Renal cortex interstitium (tissue), 15 donors: ENCODE data around the gene P2RY10. TPM values are rescaled to one million over a fixed set of nuclear protein-coding genes. Genes with fewer than 3 reads are reported as not detected.

Experiments
- DNase-seq, 11 donors: peaks; one replicate each; pipeline ENCODE4 v3.0.0-alpha.2; 2013; ENCODE audit warnings: low read depth in 9 of 11, low spot score in 4 of 11; ENCODE audit errors: extremely low read depth in 1 of 11
- long read RNA-seq, 16 experiments: transcript quantifications; one replicate each; lab custom pipeline, GENCODE V29; 2026
- polyA plus RNA-seq, 3 donors: library from polyadenylated mRNA; unstranded; fragments of 120-200 nt; gene quantifications; one replicate each; pipeline ENCODE4 v1.2.1, GENCODE V29; 2013; ENCODE audit not compliant: insufficient read length in 3 of 3

The P2RY10 gene
- under 1 TPM in 2 of 3 donors, not detected in 1; 0.16 to 0.18 TPM for polyA plus RNA-seq
- long read RNA-seq, donor 1: 0 reads
- long read RNA-seq, donor 2, partial matches to known transcripts: 0 of 1 reads
- long read RNA-seq, donor 2, other reads (novel, unspliced or antisense): 0 of 1 reads
- long read RNA-seq, donor 3: 0 reads
- long read RNA-seq, donor 4: 0 reads
- long read RNA-seq, donor 5: 0 reads
- long read RNA-seq, donor 6: 0 reads
- long read RNA-seq, donor 7: 0 reads
- long read RNA-seq, donor 8: 0 reads
- long read RNA-seq, donor 9: 0 reads
- long read RNA-seq, donor 10: 0 reads
- long read RNA-seq, donor 11: 0 reads
- long read RNA-seq, donor 12: 0 reads
- long read RNA-seq, donor 13: 0 reads
- long read RNA-seq, donor 14: 0 reads
- long read RNA-seq, donor 15: 0 reads
- long read RNA-seq, donor 16: 0 reads

GRCh38 chrX:78945186-78945912 lies at the start of gene P2RY10:
Gene P2RY10 (plus strand): TSS chrX:78945391. CDS start chrX:78960521, 15,130 bp downstream.
- DNase-seq: no peak

DNA sequence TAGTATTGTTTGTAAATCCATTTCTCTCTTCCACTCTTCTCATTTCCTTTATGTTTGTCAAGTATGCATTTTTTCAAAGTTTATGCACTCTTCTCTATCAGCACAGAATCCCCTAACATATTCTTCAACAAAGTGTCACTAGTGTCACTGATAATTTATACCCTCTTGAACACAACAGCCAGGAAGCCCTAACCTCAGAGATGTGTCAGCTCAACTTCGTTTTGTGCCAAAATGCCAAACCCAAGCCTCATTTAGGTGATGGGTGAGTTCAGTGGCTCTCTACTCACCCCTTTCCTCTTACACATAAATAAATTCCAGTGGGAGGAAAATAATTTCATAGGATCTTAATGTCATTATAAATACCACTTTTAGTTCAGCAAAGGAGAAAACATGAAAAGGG lies 22.4 kb upstream of the P2RY10 start:
- no peak for DNase-seq

DNA sequence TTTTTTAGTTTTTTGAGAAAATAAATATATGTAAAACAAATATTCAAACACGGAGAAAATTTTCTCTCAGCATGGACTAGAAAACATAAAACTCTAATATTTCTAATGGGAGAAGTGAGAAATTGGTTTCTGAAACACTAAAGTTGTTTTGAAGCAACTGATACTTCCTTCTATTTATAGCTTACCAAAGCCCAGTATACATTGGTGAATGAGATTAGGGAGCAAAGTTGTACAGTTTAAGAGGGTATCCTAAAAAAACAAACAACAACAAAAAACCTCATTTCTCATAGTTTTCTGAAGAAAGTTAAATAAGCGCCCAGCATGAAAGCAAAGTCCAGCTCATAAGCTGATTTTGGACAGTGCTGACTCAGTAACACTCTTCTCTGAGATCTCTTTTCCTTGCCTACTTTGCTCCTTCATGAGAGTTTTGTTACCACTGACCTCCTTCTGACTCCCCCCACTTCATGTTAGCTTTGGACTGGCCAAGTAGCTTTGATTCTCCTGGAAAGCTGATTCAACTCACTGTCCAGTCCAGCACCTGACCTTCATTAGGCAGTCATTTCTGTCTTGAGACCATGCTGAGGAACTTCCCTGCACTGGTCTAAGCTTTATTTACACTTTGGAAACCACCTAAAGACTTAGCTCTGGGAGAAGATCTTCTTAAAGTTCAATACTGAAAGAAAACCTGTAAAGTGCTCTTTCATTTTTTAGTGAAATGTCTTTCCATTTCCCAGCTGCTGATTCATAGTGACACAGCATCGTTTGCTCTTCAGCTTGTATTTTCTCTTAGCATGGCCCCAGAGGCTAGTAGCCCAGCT lies 21.8 kb upstream of the P2RY10 start:
- DNase-seq: no peak

DNA sequence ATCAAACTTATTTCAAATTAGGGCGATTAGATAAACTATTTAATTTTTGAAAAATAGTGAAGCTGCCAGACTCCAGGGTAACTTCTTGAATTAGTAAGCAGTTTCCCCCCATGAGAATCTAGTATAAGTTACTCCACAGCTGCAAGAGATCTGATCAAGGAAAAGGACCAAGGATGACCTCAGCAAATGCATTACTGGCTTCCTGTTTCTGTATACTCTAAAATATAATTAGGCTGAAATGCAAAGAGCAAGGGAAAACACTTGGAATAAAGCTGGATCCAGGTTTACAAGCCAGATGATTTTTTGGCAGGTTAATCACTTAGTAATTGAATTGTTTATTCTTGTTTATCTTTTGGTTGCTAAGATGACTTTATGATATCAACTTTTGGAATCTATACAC lies 13.4 kb upstream of the P2RY10 start:
- DNase-seq: peak in 5 of 11 donors; percentile 3 to 21 (median 19)

- no peak for DNase-seq
Observed at GRCh38 chrX:78934866-78935265, 10.3 kb upstream of the P2RY10 start.

DNA sequence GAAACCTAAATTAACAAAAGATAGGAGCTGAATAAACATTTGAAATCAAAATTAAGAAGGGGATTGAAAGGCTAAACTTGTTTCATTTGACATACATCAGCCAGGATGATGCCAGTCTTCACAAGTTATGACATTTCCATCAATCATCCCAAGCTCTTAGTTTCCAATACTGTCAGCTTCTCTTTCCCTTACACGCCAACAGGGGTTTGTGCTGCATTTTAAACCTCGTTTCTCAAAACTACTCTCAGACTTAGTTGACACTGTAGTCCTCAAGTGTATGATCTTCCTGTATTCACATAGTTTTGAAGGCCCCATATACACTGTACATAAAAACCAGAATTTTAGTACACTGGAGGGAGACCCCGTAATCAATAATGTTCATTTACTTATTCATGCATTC lies 840 bp upstream of the P2RY10 start:
- no peak for DNase-seq

DNA sequence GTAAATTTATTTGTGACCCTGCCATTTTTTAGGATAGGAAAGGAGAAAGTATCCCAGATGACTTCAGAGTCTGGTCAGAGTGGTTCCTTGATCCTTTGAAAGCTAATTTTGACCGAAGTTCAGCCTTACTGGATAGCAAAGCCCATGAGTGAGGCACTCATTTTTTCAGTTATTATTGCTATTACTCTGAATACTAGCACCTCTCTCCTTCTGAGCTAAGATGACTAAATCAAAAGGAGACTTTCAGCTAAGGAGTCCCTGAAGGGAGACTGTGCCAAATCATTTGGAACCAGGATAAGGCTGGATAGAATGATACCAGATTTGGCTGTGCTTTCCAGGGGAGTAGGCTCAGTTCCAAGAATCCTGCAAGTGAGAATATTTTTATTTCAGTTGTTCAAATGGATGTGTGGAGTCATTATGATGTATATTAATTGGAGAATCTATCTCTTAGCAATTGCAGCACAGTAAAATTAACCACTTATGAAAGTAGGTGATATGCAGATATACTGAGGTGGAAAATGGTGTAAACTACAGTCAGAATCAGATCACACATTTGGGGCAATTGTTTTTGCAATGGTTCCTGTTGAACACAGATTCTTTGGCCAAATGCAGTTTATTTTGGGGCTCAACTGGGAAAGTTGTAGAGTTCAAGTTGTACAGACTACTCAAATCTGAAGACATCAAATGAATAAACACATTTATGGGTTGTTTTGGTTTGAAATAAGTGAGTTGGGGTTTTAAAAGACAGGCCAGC lies 1.2 kb downstream of the P2RY10 start:
- no peak for DNase-seq

DNA sequence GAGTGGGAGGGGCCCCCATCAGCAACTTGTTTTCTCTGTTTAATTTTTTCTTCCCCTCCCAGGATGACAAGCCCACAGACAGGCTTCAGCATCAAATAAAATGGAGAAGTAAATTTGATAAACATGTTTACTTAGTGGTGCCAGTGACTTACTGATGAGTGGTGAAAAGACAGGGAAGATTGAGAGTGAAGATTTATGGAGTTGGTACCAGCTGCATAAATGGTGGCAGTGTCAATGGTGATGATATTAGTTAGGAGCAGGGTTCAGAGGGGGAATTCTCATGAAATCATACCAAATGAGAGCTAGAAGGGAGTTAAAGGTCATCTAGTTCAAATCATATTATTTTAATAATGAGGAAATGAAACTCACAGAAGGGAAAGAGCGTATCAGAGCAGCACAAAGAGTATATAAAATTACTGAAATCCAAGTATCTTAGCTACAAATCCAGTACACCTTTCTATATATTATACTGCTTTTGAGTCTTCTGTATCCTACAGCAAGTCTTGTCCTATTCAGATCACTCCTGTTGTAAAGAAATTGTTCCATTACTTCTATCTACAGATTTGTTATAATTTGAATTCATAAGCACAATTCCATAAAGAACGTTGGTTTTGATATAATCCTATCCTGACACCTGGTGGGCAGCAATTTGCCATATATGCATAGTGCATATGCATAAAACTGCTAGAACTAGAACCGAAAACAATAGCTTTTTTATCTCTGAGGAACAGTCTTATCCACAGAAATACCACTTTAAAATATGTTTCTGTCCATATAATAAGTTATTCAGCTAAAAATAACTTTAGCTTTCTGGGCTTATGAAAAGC lies 5.0 kb downstream of the P2RY10 start:
- no peak for DNase-seq

DNA sequence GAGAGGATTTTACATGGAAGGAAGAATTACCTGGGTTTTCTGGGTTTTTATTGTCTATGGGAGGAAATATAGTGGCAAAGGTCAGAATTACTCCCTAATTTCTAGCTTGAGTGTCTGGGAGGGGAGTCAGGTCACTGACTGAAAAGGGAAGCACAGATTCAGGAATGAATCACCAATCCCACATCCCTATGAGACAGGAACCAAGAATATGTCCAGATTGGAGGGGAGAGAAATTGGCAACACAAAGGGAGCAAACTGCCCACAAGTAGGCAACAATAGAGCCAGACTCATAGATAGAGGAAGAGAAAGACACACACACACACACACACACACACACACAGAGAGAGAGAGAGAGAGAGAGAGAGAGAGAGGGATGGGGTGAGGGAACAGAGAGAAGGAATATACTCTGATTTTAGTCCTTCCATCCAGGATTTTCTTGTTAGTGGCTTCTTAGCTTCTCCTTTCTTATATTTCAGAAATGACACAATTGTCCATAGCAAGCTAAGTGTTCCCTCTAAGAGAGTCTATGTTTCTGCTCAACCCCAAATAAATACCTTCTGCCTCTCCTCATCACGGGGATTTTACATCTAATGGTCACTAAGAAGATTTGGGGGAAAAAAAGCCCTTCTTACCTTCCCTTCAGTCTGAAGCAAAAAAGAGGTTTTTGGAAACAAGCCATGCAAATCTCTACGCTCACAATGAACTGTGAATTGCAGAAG lies 12.0 kb downstream of the P2RY10 start:
- no peak for DNase-seq

DNA sequence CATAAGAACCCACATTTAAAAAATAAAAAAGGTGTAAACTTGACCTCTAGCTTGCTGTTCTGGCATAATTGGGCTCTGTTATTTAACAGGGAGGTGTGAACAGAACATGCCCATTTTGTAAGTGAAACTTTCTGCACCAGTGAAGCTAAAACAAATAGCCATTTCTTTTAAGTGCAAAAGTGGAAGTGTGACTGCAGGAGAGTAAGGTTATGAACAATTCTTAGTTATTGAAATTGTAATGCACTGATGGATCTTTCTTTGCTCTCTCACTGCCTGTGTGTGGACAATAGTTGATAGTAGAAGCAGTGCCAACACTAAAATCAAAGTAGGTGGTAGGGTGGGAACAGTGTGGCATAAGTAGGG lies 12.6 kb downstream of the P2RY10 start:
- no peak for DNase-seq

DNA sequence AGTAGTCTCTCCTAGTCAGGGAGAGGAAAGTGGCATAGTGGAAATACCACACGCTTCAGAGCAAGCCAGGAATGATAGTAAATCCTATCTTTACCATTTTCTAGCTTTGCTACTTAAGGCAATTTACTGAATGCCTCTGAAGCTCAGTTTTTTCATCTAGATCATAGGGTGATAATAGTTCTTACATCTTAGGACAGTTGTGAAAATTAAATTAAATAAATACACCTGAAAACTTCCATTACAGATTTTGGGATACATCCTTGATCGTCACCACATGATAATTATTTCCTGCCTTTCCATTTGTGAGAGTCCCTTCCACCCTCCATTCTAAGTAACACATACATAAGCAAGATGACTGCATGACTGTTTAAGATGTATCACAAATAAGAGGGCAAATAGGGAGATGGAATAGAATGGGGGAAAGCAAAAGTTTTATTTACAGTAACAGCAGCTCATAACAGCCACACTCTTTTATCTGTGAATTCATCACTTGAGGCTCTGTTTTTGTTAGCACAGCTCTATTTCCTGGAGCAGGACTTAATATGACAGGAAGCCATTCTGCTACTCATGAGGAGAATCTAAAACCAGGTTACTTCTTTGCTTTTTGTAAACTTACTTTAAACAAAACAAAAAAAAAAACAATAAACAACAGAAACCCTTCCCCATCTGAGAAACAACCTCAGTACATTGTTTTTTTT lies 13.4 kb downstream of the P2RY10 start:
- DNase-seq: no peak

- no peak for DNase-seq
Observed at GRCh38 chrX:78960888-78961287, 15.7 kb downstream of the P2RY10 start.

- no peak for DNase-seq
Observed at GRCh38 chrX:78964598-78964997, 19.4 kb downstream of the P2RY10 start.

DNA sequence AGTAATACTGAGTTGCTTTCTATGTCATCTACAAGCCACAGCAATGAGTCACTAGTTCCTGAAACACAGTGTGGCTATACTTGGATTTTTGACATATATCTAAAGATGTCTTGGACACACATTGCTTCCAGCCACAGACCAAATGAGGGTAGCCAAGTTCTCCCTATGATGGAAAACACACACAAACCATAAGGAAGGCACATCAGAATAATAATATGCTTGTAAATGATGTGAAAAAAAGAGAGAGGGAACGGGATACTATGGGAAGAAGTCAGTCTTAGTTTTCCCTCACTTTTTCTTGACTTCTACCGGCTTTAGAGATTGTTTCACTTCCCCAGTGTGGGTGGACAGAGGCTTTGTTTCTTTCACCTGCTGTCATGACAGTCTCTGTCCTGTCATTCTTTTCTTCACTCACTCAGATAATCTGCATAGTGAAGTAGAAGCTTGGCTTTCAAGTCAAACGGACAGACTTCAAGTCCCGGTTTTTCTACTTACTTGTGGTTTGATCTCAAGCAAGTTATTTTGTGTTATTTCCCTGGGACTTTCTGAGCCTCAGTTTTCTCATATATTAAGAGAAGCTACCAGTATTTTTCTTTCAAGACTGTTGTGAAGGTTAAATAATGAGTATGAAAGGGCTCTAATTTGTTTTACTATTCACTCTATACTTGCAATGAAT lies 34.7 kb downstream of the P2RY10 start:
- DNase-seq: no peak

DNA sequence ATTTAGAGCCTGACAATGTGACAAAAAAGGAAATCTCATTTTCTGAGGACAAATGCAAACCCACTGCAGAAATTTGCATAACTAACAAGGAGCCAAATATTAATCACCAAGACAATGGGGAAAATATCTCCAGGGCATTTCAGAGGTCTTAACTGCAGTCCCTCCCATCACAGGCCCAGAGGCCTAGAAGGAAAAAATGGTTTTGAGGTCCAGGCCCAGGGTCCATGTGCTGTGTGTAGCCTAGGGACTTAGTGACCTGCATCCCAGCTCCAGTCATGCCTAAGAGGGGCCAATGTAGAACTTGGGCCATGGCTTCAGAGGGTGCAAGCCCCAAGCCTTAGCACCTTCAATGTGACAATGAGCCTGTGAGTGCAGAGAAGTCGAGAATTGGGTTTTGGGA lies 44.2 kb downstream of the P2RY10 start:
- no peak for DNase-seq

GRCh38 chrX:78997870-78998558 lies 52.8 kb downstream of the P2RY10 start:
- no peak for DNase-seq
